HepG2 (cell line): ENCODE results near the gene IZUMO4. TPM values are rescaled to one million over a fixed set of nuclear protein-coding genes. Genes with fewer than 3 reads are reported as not detected.

Experiments
- ATAC-seq: fragments of 200-7000 bp; cut with Tn5 transposase; 3 replicates; pipeline ENCODE4 v1.9.1; 2020; ENCODE audit warnings: mild to moderate bottlenecking, moderate library complexity
- BruUV-seq: library from RNA; stranded (reverse); fragments of 400-500 nt; replicated peaks from 2 replicates; lab custom pipeline; 2021; lab: Mats Ljungman, UMichigan
- CTCF ChIA-PET: fragments of 300-600 bp; formaldehyde crosslinking; extraction: SDS; loops from one replicate; lab custom pipeline; 2021; ENCODE audit warnings: low total read pairs, inconsistent platforms, low intra/inter-chr PET ratio; lab: Yijun Ruan, JAX
- POLR2A ChIA-PET: fragments of 350-600 bp; sonication (Branson Sonifier 250); formaldehyde crosslinking; loops from one replicate; lab custom pipeline; 2020; ENCODE audit warnings: antibody characterized with exemption, inconsistent platforms; lab: Yijun Ruan, JAX
- DNase-seq: peaks from one replicate; pipeline ENCODE4 v3.0.0-alpha.2; 2015; ENCODE audit warnings: low spot score
- FAIRE-seq: peaks from 3 replicates; lab custom pipeline; 2011; peaks lifted over from hg19 to GRCh38; lab: Jason Lieb, UNC
- H2AFZ ChIP-seq: one replicate; pipeline ENCODE4 v1.6.1; 2011; ENCODE audit warnings: low read length, inconsistent platforms
- H3K27ac ChIP-seq: fragments of 300-600 bp; 3 replicates; pipeline ENCODE4 v1.8.0; 2011; ENCODE audit warnings: mixed run types, mild to moderate bottlenecking, mixed read lengths, low read length, inconsistent platforms; ENCODE audit not compliant: insufficient read depth; ENCODE audit errors: extremely low read length
- H3K27me3 ChIP-seq, 2 experiments: fragments of 200-600 bp in 1 of 2; 2 replicates in 1 of 2; 3 replicates in 1 of 2; pipeline versions ENCODE4 v1.6.0 to v1.8.0; 2011; ENCODE audit warnings: low read length in 2 of 2, mild to moderate bottlenecking in 2 of 2, moderate library complexity in 2 of 2, inconsistent platforms in 1 of 2; ENCODE audit not compliant: insufficient read depth in 2 of 2, control insufficient read depth in 1 of 2
- H3K36me3 ChIP-seq, 2 experiments: fragments of 200-600 bp in 1 of 2; replicated peaks in 1 of 2; 2 replicates in 1 of 2; 3 replicates in 1 of 2; pipeline versions ENCODE4 v1.5.1 to v1.8.0; 2011; ENCODE audit warnings: low read length in 2 of 2, inconsistent platforms in 1 of 2; ENCODE audit not compliant: insufficient read depth in 2 of 2, control insufficient read depth in 1 of 2
- H3K4me1 ChIP-seq: 2 replicates; pipeline ENCODE4 v1.5.1; 2012; ENCODE audit warnings: low read length, inconsistent platforms; ENCODE audit not compliant: insufficient read depth
- H3K4me2 ChIP-seq: 2 replicates; pipeline ENCODE4 v1.6.0; 2011; ENCODE audit warnings: low read depth, low read length, inconsistent platforms
- H3K4me3 ChIP-seq, 3 experiments: fragments of 200-600 bp in 1 of 3; sonication (generic), shearing (Covaris generic) in 1 of 3; replicated peaks in 1 of 3; 2 replicates each; pipeline ENCODE4 v1.5.1; 2011 to 2016; ENCODE audit warnings: low read length in 3 of 3, inconsistent platforms in 2 of 3, low read depth in 2 of 3, mild to moderate bottlenecking in 2 of 3, control low read depth in 1 of 3, mixed read lengths in 1 of 3; ENCODE audit not compliant: insufficient read depth in 1 of 3
- H3K79me2 ChIP-seq: one replicate; pipeline ENCODE4 v1.6.1; 2011; ENCODE audit warnings: low read length, inconsistent platforms; ENCODE audit not compliant: insufficient read depth
- H3K9ac ChIP-seq: 2 replicates; pipeline ENCODE4 v1.6.0; 2011; ENCODE audit warnings: mild to moderate bottlenecking, low read depth, low read length, inconsistent platforms; ENCODE audit not compliant: insufficient read depth
- H3K9me3 ChIP-seq: 2 replicates; pipeline ENCODE4 v1.5.1; 2012; ENCODE audit warnings: mild to moderate bottlenecking, low read length
- H4K20me1 ChIP-seq: 2 replicates; pipeline ENCODE4 v1.6.0; 2011; ENCODE audit warnings: inconsistent platforms, mild to moderate bottlenecking, low read length, moderate library complexity; ENCODE audit not compliant: insufficient read depth
- ADNP ChIP-seq: sonication (generic); formaldehyde crosslinking; IDR thresholded peaks from 2 replicates; pipeline ENCODE4 v1.4.0; 2020; ENCODE audit warnings: missing genetic modification reagents
- ETV5 ChIP-seq: IDR thresholded peaks from 2 replicates; pipeline ENCODE4 v1.6.1; 2018; ENCODE audit warnings: missing biosample characterization, missing genetic modification reagents, inconsistent platforms, borderline replicate concordance
- HNRNPL ChIP-seq: fragments of 200-400 bp; formaldehyde crosslinking; IDR thresholded peaks from 2 replicates; pipeline ENCODE4 v1.6.1; 2017; ENCODE audit warnings: mild to moderate bottlenecking, low read depth, low read length
- HOXA9 ChIP-seq: sonication (generic); formaldehyde crosslinking; IDR thresholded peaks from 2 replicates; pipeline ENCODE4 v1.8.1; 2022; ENCODE audit warnings: missing genetic modification reagents, mild to moderate bottlenecking, moderate library complexity, borderline replicate concordance
- LRRFIP1 ChIP-seq: sonication (generic); formaldehyde crosslinking; conservative IDR thresholded peaks from 2 replicates; pipeline ENCODE4 v1.4.0; 2020; ENCODE audit warnings: missing genetic modification reagents
- SALL1 ChIP-seq: sonication (generic); formaldehyde crosslinking; IDR thresholded peaks from 2 replicates; pipeline ENCODE4 v1.8.0; 2022; ENCODE audit warnings: mild to moderate bottlenecking, missing genetic modification reagents
- SMAD9 ChIP-seq: sonication (generic); formaldehyde crosslinking; IDR thresholded peaks from 2 replicates; pipeline ENCODE4 v1.5.1; 2020; ENCODE audit warnings: mild to moderate bottlenecking, missing genetic modification reagents
- SRSF4 ChIP-seq: fragments of 200-400 bp; formaldehyde crosslinking; IDR thresholded peaks from one replicate; pipeline ENCODE4 v1.6.1; 2018; ENCODE audit warnings: mild to moderate bottlenecking, low read depth, low read length, moderate library complexity; ENCODE audit not compliant: poor library complexity, severe bottlenecking
- TBP ChIP-seq: sonication (generic); formaldehyde crosslinking; IDR thresholded peaks from 2 replicates; pipeline ENCODE4 v1.5.0; 2020; ENCODE audit warnings: missing genetic modification reagents
- WIZ ChIP-seq: sonication (generic); formaldehyde crosslinking; IDR thresholded peaks from 2 replicates; pipeline ENCODE4 v1.5.1; 2020; ENCODE audit warnings: mild to moderate bottlenecking, missing genetic modification reagents
- ZFP41 ChIP-seq: sonication (generic); formaldehyde crosslinking; IDR thresholded peaks from 2 replicates; pipeline ENCODE4 v1.4.0; 2020; ENCODE audit warnings: mild to moderate bottlenecking, missing genetic modification reagents, borderline replicate concordance
- ZNF281 ChIP-seq: sonication (generic); formaldehyde crosslinking; IDR thresholded peaks from 2 replicates; pipeline ENCODE4 v1.4.0; 2020; ENCODE audit warnings: missing genetic modification reagents, borderline replicate concordance
- ZNF674 ChIP-seq: sonication (generic); formaldehyde crosslinking; IDR thresholded peaks from 2 replicates; pipeline ENCODE4 v1.5.0; 2020; ENCODE audit warnings: low read depth, mild to moderate bottlenecking, missing genetic modification reagents
- ZNF737 ChIP-seq: sonication (generic); formaldehyde crosslinking; IDR thresholded peaks from 2 replicates; pipeline ENCODE4 v1.5.0; 2020; ENCODE audit warnings: missing genetic modification reagents, mild to moderate bottlenecking, borderline replicate concordance
- WGBS: methylation state at CpG from one replicate; pipeline ENCODE4 v1.1.6; 2017; ENCODE audit warnings: low lambda C conversion rate; 5-methylcytosine and 5-hydroxymethylcytosine counted together
- in situ Hi-C: cut with HindIII; loops from 2 replicates; pipeline ENCODE4 v1.10.0; 2017; ENCODE audit warnings: low pct_unique_long_range_greater_than_20kb; ENCODE audit not compliant: extremely low pct_ligation_motif_present
- intact Hi-C: fragments of 100-400 bp; cut with micrococcal nuclease; formaldehyde crosslinking; loops from one replicate; pipeline ENCODE4 v1.10.0; 2022; ENCODE audit not compliant: unreplicated experiment
- polyA plus RNA-seq, 8 experiments: library from polyadenylated mRNA; depleted of rRNA in 3 of 8; stranded (reverse) in 7 of 8; unstranded in 1 of 8; fragments of >200 nt; fragmentation: Illumina TruSeq in 4 of 8; extraction: Trizol in 4 of 8; gene quantifications; 2 replicates each; pipeline versions ENCODE4 v1.2.1 to v1.2.3, GENCODE V29; 2011 to 2016; ENCODE audit warnings: low read depth in 4 of 8, missing spikeins in 1 of 8, mixed read lengths in 1 of 8; ENCODE audit not compliant: insufficient read depth in 1 of 8
- total RNA-seq, 5 experiments: library from RNA; depleted of rRNA; stranded (reverse); fragments of >200 nt; fragmentation: Illumina TruSeq; extraction: Trizol; gene quantifications; 2 replicates each; pipeline ENCODE4 v1.2.3, GENCODE V29; 2016; ENCODE audit warnings: low read depth in 1 of 5

The IZUMO4 gene
- total and polyA plus RNA-seq, 2 of the 13 experiments (the other 11 are each of a cell fraction or from before 2014, with no cell fraction given): 0.77 to 3.9 TPM

DNA sequence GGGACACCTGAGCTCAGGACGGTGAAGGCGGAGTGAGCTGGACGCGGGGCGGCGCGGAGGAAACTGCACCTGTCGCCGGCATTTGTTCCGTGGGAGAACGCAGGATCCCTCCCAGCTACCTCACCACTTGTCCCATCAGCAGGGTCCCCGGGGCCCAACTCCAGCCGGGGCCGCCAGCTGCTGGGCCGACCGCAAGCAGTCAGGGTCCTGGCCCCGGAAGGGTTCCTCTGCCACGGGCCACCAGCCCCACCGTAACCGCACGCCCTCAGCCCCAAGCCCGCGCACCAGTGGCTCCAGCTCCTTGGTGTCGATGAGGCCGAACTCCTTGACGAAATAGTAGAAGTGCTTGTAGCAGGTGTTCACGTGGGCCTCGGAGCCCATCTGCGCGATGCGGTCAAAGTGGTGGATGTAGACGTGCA is 20.2 kb upstream of the IZUMO4 start:
- Histone ChIP-seq H3K4me1 (no peaks in the 10 kb centered on the region), H3K27ac (no peak overlapping the region), H2AFZ (no peak overlapping the region), H3K36me3 (peaks cover 14 to 26% of the 10 kb centered on the region in 2 experiments; a peak in 4 of 5 replicates), H3K9ac (no peak overlapping the region), H3K9me3 (no peaks in the 10 kb centered on the region), H3K4me3 (no peak overlapping the region), H3K79me2 (no peaks in the 10 kb centered on the region), H3K27me3 (no peaks in the 10 kb centered on the region), H3K4me2 (no peak overlapping the region), H4K20me1 (no peaks in the 10 kb centered on the region)
- in situ Hi-C loops: no loop called here
- DNase-seq (no peak), FAIRE-seq (no peak), ATAC-seq (no peak)
- 98% methylated on average over 31 of the region's 32 CpGs for WGBS
- ChIA-PET POLR2A (no interaction called here), CTCF (no interaction called here)
- intact Hi-C loops: no loop called here
- TF ChIP-seq SALL1 (CRISPR knock-in tag) (no peak), ZFP41 (CRISPR knock-in tag) (no peak), ZNF281 (CRISPR knock-in tag) (no peak), HNRNPL (no peak), HOXA9 (no peak), ZNF674 (no peak), ADNP (CRISPR knock-in tag) (no peak), LRRFIP1 (CRISPR knock-in tag) (no peak), SRSF4 (no peak), ETV5 (no peak), WIZ (CRISPR knock-in tag) (no peak), TBP (no peak), ZNF737 (CRISPR knock-in tag) (no peak), SMAD9 (CRISPR knock-in tag) (no peak)
- BruUV-seq: no TSS peak
